Caco-2 (cell line): Measurements from ENCODE around the gene CNTNAP4. TPM values are rescaled to one million over a fixed set of nuclear protein-coding genes. Genes with fewer than 3 reads are reported as not detected.

Source experiments
- BruUV-seq: library from RNA; stranded (reverse); fragments of 400-500 nt; replicated peaks from 2 replicates; lab custom pipeline; 2021; lab: Mats Ljungman, UMichigan
- CTCF ChIA-PET: fragments of 300-600 bp; sonication (Branson Sonifier 250); formaldehyde crosslinking; loops from one replicate; lab custom pipeline; 2022; ENCODE audit warnings: antibody characterized with exemption; lab: Charles Lee
- POLR2A ChIA-PET: fragments of 300-600 bp; sonication (Branson Sonifier 250); formaldehyde crosslinking; loops from one replicate; lab custom pipeline; 2022; ENCODE audit warnings: antibody characterized with exemption; lab: Charles Lee
- DNase-seq, 2 experiments: peaks; one replicate each; pipeline versions ENCODE4 v3.0.0 to v3.0.0-alpha.2; 2020 to 2022
- H3K27me3 ChIP-seq: replicated peaks from 2 replicates; pipeline ENCODE4 v1.6.0; 2011; ENCODE audit warnings: low read length; ENCODE audit not compliant: control insufficient read depth, insufficient read depth
- H3K36me3 ChIP-seq: 2 replicates; pipeline ENCODE4 v1.5.1; 2011; ENCODE audit warnings: low read length; ENCODE audit not compliant: control insufficient read depth, insufficient read depth
- H3K4me1 ChIP-seq: fragments of 250-450 bp; sonication (Bioruptor Pico); 2 replicates; pipeline ENCODE4 v1.5.1; 2020; ENCODE audit warnings: mild to moderate bottlenecking
- H3K4me3 ChIP-seq: 2 replicates; pipeline ENCODE4 v1.5.1; 2011; ENCODE audit warnings: low read depth, mild to moderate bottlenecking, control low read depth, low read length
- H3K9me3 ChIP-seq: fragments of 250-450 bp; sonication (Bioruptor Pico); 2 replicates; pipeline ENCODE4 v1.5.1; 2020; ENCODE audit warnings: mild to moderate bottlenecking, moderate library complexity
- H3K27ac Mint-ChIP-seq: one replicate; pipeline ENCODE4 v1.8.0; 2022; ENCODE audit warnings: mixed read lengths; ENCODE audit not compliant: unreplicated experiment
- H3K27me3 Mint-ChIP-seq: one replicate; pipeline ENCODE4 v1.8.0; 2022; ENCODE audit warnings: mixed read lengths; ENCODE audit not compliant: insufficient read depth, unreplicated experiment
- H3K36me3 Mint-ChIP-seq: one replicate; pipeline ENCODE4 v1.8.0; 2022; ENCODE audit warnings: mild to moderate bottlenecking, mixed read lengths; ENCODE audit not compliant: insufficient read depth, unreplicated experiment
- H3K4me1 Mint-ChIP-seq: one replicate; pipeline ENCODE4 v1.8.0; 2022; ENCODE audit warnings: low read depth, mixed read lengths; ENCODE audit not compliant: unreplicated experiment
- H3K4me3 Mint-ChIP-seq: one replicate; pipeline ENCODE4 v1.8.0; 2022; ENCODE audit warnings: mild to moderate bottlenecking, moderate library complexity, mixed read lengths; ENCODE audit not compliant: unreplicated experiment
- H3K9me3 Mint-ChIP-seq: one replicate; pipeline ENCODE4 v1.8.0; 2022; ENCODE audit warnings: mixed read lengths; ENCODE audit not compliant: unreplicated experiment
- intact Hi-C: fragments of 100-400 bp; cut with micrococcal nuclease; formaldehyde crosslinking; loops from one replicate; pipeline ENCODE4 v1.10.0; 2022; ENCODE audit not compliant: unreplicated experiment
- total RNA-seq: library from RNA; stranded (reverse); gene quantifications from 2 replicates; pipeline ENCODE4 v1.2.3, GENCODE V29; 2022
- TF ChIP-seq, protein P1 (sequence below), 2 experiments: fragments of 200-600 bp in 1 of 2; IDR thresholded peaks; 1 replicate in 1 of 2; 2 replicates in 1 of 2; pipeline versions ENCODE4 v1.5.1 to v1.8.0; 2011 to 2022; ENCODE audit warnings: antibody characterized with exemption in 1 of 2, control low read depth in 1 of 2, inconsistent platforms in 1 of 2, low read depth in 1 of 2, low read length in 1 of 2, mild to moderate bottlenecking in 1 of 2, moderate library complexity in 1 of 2; ENCODE audit not compliant: insufficient read depth in 1 of 2, severe bottlenecking in 1 of 2, unreplicated experiment in 1 of 2

Gene CNTNAP4
- total RNA-seq, 1 experiment from 2014 or later, result not detected

DNA sequence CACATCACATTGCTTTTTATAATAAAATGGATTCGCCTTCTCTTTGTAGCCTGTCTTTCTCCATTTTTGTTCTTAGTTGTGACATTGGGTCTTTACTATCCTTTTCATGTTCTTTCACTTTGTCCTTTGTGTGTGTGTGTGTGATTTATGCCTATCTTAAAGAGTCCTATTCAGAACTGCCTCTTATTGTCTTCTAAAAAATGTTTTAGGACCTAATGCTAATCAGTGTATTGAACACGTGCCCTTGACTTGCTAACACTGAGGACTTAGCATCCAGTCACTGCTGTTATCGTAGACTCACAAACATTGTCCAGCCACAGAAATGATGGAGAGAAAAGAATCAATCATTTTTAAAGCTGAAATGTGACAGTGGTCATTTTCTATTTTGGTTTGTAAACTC lies 251.9 kb downstream of the CNTNAP4 start:
- no peak overlapping the region for H3K4me3 ChIP-seq
- no peak for DNase-seq
- POLR2A ChIA-PET, result no interaction called here
- H3K36me3 ChIP-seq, result no peaks in the 10 kb centered on the region
- TF ChIP-seq, protein P1, sequence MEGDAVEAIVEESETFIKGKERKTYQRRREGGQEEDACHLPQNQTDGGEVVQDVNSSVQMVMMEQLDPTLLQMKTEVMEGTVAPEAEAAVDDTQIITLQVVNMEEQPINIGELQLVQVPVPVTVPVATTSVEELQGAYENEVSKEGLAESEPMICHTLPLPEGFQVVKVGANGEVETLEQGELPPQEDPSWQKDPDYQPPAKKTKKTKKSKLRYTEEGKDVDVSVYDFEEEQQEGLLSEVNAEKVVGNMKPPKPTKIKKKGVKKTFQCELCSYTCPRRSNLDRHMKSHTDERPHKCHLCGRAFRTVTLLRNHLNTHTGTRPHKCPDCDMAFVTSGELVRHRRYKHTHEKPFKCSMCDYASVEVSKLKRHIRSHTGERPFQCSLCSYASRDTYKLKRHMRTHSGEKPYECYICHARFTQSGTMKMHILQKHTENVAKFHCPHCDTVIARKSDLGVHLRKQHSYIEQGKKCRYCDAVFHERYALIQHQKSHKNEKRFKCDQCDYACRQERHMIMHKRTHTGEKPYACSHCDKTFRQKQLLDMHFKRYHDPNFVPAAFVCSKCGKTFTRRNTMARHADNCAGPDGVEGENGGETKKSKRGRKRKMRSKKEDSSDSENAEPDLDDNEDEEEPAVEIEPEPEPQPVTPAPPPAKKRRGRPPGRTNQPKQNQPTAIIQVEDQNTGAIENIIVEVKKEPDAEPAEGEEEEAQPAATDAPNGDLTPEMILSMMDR (IDR thresholded peaks at IDR 0.05; ENCODE audit: insufficient read depth in 1 of 2, low read depth in 1 of 2, low read length in 1 of 2, severe bottlenecking in 1 of 2, unreplicated experiment in 1 of 2), result no peak
- no peak overlapping the region for H3K4me3 Mint-ChIP-seq
- no peak overlapping the region for H3K27ac Mint-ChIP-seq
- H3K4me1 Mint-ChIP-seq, result peaks cover 17% of the 10 kb centered on the region
- no peaks in the 10 kb centered on the region for H3K27me3 Mint-ChIP-seq
- H3K27me3 ChIP-seq, result no peaks in the 10 kb centered on the region
- no peaks in the 10 kb centered on the region for H3K9me3 Mint-ChIP-seq
- CTCF ChIA-PET, result no interaction called here
- no peaks in the 10 kb centered on the region for H3K9me3 ChIP-seq
- H3K4me1 ChIP-seq, result peaks cover 21% of the 10 kb centered on the region
- intact Hi-C loops, result no loop called here
- no TSS peak for BruUV-seq
- H3K36me3 Mint-ChIP-seq, result no peaks in the 10 kb centered on the region

DNA sequence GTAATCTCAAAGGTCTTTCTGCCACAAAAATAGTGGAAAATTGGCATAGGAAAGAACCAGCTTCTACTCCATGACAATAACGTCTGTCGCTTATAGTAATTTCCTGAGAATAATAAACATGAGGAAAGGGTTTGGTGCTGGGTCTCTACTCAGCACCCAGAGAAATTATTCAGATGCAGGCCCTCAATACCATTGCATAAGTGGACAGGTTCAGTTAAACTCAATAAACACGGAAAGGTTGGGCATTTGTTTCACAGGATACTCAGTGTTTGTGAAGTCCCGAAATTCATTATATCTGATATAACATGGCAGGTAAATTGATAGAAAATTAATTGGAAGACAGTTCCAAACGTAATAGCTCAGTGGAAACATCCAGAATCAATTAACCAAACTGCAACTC lies 254.0 kb downstream of the CNTNAP4 start:
- ChIA-PET CTCF (no interaction called here), POLR2A (no interaction called here)
- H3K27me3 ChIP-seq, result no peaks in the 10 kb centered on the region
- no TSS peak for BruUV-seq
- no peak for DNase-seq
- TF ChIP-seq, protein P1 (IDR thresholded peaks at IDR 0.05; ENCODE audit: insufficient read depth in 1 of 2, low read depth in 1 of 2, low read length in 1 of 2, severe bottlenecking in 1 of 2, unreplicated experiment in 1 of 2), result no peak
- H3K4me3 ChIP-seq, result peak overlapping the region; percentile 9; the same call in 1 of the 2 replicates
- intact Hi-C loops, result no loop called here
- Mint-ChIP-seq H3K27ac (no peak overlapping the region), H3K9me3 (no peaks in the 10 kb centered on the region), H3K4me3 (no peak overlapping the region), H3K27me3 (no peaks in the 10 kb centered on the region), H3K4me1 (peaks cover 17% of the 10 kb centered on the region), H3K36me3 (no peaks in the 10 kb centered on the region)
- peaks cover 23% of the 10 kb centered on the region for H3K4me1 ChIP-seq
- no peaks in the 10 kb centered on the region for H3K36me3 ChIP-seq
- H3K9me3 ChIP-seq, result no peaks in the 10 kb centered on the region

GRCh38 chr16:76532188-76532973 lies 255.2 kb downstream of the CNTNAP4 start:
- ChIA-PET POLR2A (interaction anchor here (0.6 kb wide), 1 partner anchor 42 kb away, joined by 3 read pairs; no protein-coding TSS in a partner anchor), CTCF (interaction anchor here (0.6 kb wide), 1 partner anchor 107 kb away, joined by 4 read pairs; no protein-coding TSS in a partner anchor)
- Mint-ChIP-seq H3K9me3 (no peaks in the 10 kb centered on the region), H3K4me1 (peaks cover 17% of the 10 kb centered on the region), H3K27ac (peak overlapping the region; percentile 46), H3K36me3 (no peaks in the 10 kb centered on the region), H3K27me3 (no peaks in the 10 kb centered on the region), H3K4me3 (peak overlapping the region; percentile 53)
- BruUV-seq, result no TSS peak
- intact Hi-C loops, result no loop called here
- DNase-seq, result peak; percentile 19 to 53
- Histone ChIP-seq H3K4me1 (peaks cover 23% of the 10 kb centered on the region), H3K27me3 (no peaks in the 10 kb centered on the region), H3K4me3 (no peak overlapping the region; the same call in 1 of the 2 replicates), H3K9me3 (no peaks in the 10 kb centered on the region), H3K36me3 (no peaks in the 10 kb centered on the region)
- TF ChIP-seq, protein P1 (IDR thresholded peaks at IDR 0.05; ENCODE audit: insufficient read depth in 1 of 2, low read depth in 1 of 2, low read length in 1 of 2, severe bottlenecking in 1 of 2, unreplicated experiment in 1 of 2), result no peak
